Measurements from ENCODE around the gene FAM240B.

DNA sequence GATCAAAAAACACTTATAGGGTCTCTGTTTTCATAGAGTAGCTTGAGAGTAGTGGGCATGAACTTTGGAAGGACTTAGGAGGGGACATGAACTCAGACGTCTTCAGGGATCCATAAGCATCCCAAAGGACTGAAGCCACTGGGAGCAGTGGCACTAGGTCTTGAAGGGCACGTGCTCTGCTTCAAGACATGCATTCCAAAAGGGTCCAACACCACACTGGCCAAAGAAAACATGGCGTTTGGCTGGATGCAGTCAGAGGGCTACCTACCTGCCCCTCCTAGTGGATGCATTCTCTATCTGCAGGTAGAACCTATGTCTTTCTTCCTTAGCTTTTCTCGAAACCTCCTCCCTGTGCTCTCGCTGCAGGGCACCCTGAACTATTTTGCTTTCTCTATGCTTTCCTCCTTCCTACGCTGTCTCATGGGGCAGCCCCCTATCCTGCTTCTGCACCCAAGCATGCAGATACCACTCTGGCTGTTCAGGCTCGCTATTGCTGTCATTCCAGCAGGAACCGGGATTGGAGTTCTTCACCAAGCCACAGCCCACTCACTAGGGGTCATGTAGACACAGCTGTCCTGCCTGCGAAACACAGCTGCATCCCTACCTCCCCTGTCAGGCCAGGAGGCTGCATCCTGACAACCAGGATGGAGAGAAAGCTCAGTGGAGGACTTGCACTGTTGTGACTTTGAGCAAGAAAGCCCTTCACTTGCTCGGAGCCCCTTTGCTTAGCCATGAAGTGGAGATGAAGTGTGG is 11.9 kb downstream of the FAM240B start:
- TF ChIP-seq, protein P1, sequence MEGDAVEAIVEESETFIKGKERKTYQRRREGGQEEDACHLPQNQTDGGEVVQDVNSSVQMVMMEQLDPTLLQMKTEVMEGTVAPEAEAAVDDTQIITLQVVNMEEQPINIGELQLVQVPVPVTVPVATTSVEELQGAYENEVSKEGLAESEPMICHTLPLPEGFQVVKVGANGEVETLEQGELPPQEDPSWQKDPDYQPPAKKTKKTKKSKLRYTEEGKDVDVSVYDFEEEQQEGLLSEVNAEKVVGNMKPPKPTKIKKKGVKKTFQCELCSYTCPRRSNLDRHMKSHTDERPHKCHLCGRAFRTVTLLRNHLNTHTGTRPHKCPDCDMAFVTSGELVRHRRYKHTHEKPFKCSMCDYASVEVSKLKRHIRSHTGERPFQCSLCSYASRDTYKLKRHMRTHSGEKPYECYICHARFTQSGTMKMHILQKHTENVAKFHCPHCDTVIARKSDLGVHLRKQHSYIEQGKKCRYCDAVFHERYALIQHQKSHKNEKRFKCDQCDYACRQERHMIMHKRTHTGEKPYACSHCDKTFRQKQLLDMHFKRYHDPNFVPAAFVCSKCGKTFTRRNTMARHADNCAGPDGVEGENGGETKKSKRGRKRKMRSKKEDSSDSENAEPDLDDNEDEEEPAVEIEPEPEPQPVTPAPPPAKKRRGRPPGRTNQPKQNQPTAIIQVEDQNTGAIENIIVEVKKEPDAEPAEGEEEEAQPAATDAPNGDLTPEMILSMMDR (conservative IDR thresholded peaks at IDR 0.05 in 1 of 2, IDR thresholded peaks at IDR 0.05 in 1 of 2; ENCODE audit: extremely low read depth in 1 of 2, insufficient read depth in 1 of 2, low read depth in 1 of 2, low read length in 2 of 2) = peak; percentile 41 to 46
- TF ChIP-seq EZH2 (IDR thresholded peaks at IDR 0.05; ENCODE audit: borderline replicate concordance, low read length) = no peak
